SH-SY5Y (cell line): Measurements from ENCODE around the gene RNF5.

Experiments used
- GATA2 ChIP-seq: IDR thresholded peaks from 2 replicates; pipeline ENCODE4 v1.6.1; 2011; ENCODE audit warnings: mild to moderate bottlenecking, low read depth, low read length
- GATA3 ChIP-seq: IDR thresholded peaks from 2 replicates; pipeline ENCODE4 v1.6.1; 2011; ENCODE audit warnings: low read depth, mild to moderate bottlenecking, low read length, moderate library complexity

GRCh38 chr6:32195902-32196681 lies 17.9 kb downstream of the RNF5 start:
- no peak for TF ChIP-seq GATA2
- TF ChIP-seq GATA3: no peak
